Measurements from ENCODE around the gene CHPF.

Gene CHPF

GRCh38 chr2:219531639-219532377 lies 11.8 kb downstream of the CHPF start:
- H3K27ac ChIP-seq, result no peak overlapping the region
- no peak for TF ChIP-seq CTCF (conservative IDR thresholded peaks at IDR 0.05)

- H3K27ac ChIP-seq, result no peak overlapping the region
- peak; percentile 94 for TF ChIP-seq CTCF (conservative IDR thresholded peaks at IDR 0.05)
These were observed 13.3 kb downstream of the CHPF start for GRCh38 chr2:219530048-219530963.

GRCh38 chr2:219527472-219527871 lies 16.1 kb downstream of the CHPF start:
- no peak overlapping the region for H3K27ac ChIP-seq
- TF ChIP-seq CTCF (conservative IDR thresholded peaks at IDR 0.05), result no peak

GRCh38 chr2:219527076-219527394 lies 16.6 kb downstream of the CHPF start:
- TF ChIP-seq CTCF (conservative IDR thresholded peaks at IDR 0.05), result no peak
- peak overlapping the region; percentile 38; the same call in 1 of the 2 replicates for H3K27ac ChIP-seq

GRCh38 chr2:219526320-219527075 lies 17.1 kb downstream of the CHPF start:
- peak overlapping the region; percentile 38; the same call in 1 of the 2 replicates for H3K27ac ChIP-seq
- no peak for TF ChIP-seq CTCF (conservative IDR thresholded peaks at IDR 0.05)

GRCh38 chr2:219525533-219526232 lies 17.9 kb downstream of the CHPF start:
- no peak overlapping the region; the same call in 1 of the 2 replicates for H3K27ac ChIP-seq
- no peak for TF ChIP-seq CTCF (conservative IDR thresholded peaks at IDR 0.05)
